Right hindlimb (tissue), 1 donor: Measurements from ENCODE around the gene BEAN1.

ENCODE experiments used
- DNase-seq: peaks from one replicate; pipeline ENCODE4 v3.0.0-alpha.2; 2018

BEAN1 gene

GRCh38 chr16:66524601-66525164 is 97.6 kb downstream of the BEAN1 start:
- DNase-seq, result no peak

GRCh38 chr16:66525396-66526180 is 98.5 kb downstream of the BEAN1 start:
- no peak for DNase-seq

DNA sequence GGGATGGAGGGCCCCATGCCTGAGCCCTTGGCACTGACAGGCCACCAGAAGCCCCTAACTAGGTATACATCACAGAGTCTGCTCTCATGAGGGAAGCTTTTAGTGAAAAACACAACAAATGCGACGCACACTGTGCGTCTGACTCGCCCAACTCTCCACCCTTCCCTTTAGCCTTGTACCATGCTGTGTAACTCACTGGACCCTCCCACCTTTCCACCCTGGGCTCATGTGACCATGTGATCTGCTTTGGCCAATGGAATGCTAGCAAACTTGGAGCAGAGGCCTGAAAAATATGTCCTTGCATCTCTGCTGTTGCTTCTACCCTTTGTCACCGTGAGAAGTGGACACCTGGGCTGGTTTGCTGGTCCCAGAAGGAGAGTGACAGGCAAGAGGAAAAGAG is 101.2 kb downstream of the BEAN1 start:
- no peak for DNase-seq

GRCh38 chr16:66529475-66529874 is 102.4 kb downstream of the BEAN1 start:
- no peak for DNase-seq
